Measurements from ENCODE around the gene MESD.

The MESD gene

DNA sequence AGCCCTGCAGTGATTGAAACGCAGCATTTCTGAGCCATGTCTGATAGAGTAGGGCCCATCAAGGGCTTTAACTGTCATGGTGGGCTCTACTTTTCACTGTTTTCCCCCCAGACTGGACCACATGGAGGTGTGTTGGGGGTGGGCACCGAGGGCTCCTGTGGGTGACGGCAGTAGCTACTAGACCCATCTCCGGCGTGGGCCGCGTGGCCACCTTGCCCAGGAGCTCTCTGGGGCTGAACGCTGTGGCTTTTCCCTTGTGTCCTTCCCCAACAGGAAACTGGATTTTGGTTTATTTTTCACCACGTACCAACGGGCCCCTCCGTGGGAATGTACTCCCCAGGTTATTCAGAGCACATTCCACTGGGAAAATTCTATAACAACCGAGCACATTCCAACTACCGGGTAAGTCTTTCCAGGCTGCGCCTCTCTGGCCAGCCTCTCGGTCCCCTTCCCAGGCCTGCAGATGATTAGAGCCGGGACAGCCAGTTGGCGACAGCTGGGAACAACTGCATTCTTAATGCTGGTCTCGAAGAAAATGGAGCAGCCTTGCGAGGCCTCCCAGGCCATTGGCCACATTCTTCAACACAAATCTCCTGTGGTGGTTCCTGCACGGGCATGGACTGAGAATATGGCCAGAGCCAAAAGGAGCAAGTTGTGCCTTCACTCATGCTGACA, 67.7 kb downstream of the MESD start:
- DNase-seq (ENCODE audit: low read depth): no peak
- no peak overlapping the region for H3K4me3 ChIP-seq (ENCODE audit: control insufficient read depth, low read depth, low read length)
- TF ChIP-seq, protein P1, sequence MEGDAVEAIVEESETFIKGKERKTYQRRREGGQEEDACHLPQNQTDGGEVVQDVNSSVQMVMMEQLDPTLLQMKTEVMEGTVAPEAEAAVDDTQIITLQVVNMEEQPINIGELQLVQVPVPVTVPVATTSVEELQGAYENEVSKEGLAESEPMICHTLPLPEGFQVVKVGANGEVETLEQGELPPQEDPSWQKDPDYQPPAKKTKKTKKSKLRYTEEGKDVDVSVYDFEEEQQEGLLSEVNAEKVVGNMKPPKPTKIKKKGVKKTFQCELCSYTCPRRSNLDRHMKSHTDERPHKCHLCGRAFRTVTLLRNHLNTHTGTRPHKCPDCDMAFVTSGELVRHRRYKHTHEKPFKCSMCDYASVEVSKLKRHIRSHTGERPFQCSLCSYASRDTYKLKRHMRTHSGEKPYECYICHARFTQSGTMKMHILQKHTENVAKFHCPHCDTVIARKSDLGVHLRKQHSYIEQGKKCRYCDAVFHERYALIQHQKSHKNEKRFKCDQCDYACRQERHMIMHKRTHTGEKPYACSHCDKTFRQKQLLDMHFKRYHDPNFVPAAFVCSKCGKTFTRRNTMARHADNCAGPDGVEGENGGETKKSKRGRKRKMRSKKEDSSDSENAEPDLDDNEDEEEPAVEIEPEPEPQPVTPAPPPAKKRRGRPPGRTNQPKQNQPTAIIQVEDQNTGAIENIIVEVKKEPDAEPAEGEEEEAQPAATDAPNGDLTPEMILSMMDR (IDR thresholded peaks at IDR 0.05; ENCODE audit: control insufficient read depth, insufficient read depth, low read depth, low read length, missing control alignments): no peak

DNA sequence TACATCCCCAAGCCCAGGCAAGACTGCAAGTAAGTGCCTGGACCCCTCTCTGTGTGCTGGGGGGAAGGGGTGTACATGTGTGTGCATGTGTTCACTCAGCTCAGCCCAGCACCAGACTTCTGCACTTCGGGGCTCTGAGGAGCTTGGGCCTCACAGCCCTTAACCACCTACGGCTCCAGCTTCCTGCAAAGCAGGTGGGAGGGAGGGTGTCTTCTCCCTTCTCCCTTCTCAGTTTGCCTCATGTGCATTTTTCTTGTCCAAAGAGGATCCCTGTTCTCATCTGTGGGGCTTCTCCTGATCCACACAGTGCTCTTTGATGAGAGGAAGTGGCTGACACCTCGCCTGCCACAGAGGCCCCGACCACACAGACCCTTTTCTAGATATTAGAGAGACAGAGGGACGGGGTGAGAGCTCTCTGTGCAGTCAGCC, 69.3 kb downstream of the MESD start:
- no peak overlapping the region for H3K4me3 ChIP-seq (ENCODE audit: control insufficient read depth, low read depth, low read length)
- TF ChIP-seq, protein P1 (IDR thresholded peaks at IDR 0.05; ENCODE audit: control insufficient read depth, insufficient read depth, low read depth, low read length, missing control alignments): no peak
- no peak for DNase-seq (ENCODE audit: low read depth)

DNA sequence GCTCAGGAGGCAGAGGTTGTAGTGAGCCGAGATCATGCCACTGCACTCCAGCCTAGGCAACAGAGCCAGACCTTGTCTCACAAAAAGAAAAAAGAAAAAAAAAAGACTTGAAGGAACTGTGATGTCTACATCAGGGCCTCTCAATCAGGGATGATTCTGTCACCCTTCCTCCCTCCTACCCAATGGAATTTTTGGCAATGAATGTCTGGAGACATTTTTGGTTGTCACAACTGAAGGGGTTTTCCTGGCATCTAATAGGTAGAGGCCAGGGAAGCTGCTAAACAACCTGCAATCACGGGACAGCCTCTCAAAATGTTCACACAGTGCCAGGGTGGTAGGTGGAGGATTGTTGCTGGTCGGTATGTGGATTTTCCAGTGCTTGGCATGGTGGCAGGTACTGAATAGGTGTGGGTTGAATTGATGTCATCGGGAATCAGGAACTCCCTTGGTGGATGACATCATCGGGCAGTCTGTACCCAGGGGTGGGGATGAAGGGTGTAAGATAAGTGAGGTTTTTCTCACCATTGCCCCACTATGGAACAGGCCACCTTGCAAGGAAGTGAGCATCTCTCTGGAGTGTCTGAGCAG, 71.3 kb downstream of the MESD start:
- H3K4me3 ChIP-seq (ENCODE audit: control insufficient read depth, low read depth, low read length): no peak overlapping the region
- TF ChIP-seq, protein P1 (IDR thresholded peaks at IDR 0.05; ENCODE audit: control insufficient read depth, insufficient read depth, low read depth, low read length, missing control alignments): no peak
- DNase-seq (ENCODE audit: low read depth): no peak

DNA sequence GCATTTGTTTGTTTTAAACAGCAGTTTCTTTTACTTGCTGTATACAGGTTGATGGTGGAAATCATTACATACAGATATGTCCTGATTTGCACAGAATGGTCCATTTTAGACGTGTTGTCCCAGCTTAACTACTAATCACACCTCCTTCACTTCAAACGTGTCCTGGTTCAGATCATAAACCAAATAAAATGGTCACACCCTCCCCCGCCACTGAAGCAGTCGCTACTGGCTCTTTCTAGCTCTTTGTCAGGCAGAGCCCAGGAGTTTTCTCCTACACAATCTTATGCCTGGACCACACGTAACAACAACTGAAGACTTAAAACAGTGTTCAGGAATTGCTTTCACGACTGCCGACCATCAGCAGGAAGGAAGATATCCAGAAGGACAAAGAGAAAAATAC, 73.6 kb downstream of the MESD start:
- no peak overlapping the region for H3K4me3 ChIP-seq (ENCODE audit: control insufficient read depth, low read depth, low read length)
- DNase-seq (ENCODE audit: low read depth): no peak
- TF ChIP-seq, protein P1 (IDR thresholded peaks at IDR 0.05; ENCODE audit: control insufficient read depth, insufficient read depth, low read depth, low read length, missing control alignments): no peak

DNA sequence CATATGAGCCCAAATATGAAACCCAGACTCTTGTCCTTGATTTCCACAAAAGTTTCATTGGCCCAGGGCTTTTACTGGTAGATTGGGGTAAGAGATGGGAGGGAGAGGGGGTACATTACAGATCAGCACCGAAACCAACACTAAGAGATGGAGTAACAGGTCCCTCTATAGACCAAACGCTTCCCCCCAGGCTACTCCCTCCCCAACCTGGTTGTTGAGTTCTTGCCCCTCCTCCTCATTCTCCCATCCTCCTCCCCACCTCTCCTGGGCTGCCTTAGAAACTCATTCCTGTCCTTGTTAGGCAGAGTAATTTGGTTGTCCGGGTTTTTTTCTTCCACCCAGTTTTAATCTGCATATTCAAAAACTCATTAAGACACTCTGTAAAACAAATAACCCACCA, 74.1 kb downstream of the MESD start:
- no peak for DNase-seq (ENCODE audit: low read depth)
- TF ChIP-seq, protein P1 (IDR thresholded peaks at IDR 0.05; ENCODE audit: control insufficient read depth, insufficient read depth, low read depth, low read length, missing control alignments): no peak
- H3K4me3 ChIP-seq (ENCODE audit: control insufficient read depth, low read depth, low read length): no peak overlapping the region

DNA sequence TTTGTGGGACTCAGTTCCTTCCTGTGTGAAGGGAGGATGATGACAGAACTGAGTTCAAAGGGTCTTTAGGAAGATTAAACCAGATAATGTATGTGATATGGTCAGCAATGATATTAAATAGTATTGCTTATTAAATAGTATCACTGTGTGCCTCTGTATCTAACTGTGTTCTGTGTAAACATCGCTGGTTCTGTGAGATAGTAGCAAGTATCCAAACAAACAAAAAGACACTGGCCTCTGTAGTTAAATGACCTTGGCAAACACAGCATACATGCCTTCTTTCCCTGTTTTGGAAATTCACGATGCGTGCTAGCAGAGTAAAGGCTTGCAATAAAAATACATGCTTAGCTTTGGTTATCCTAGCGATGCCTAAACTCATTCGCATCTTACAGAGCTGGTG, 76.1 kb downstream of the MESD start:
- TF ChIP-seq, protein P1 (IDR thresholded peaks at IDR 0.05; ENCODE audit: control insufficient read depth, insufficient read depth, low read depth, low read length, missing control alignments): no peak
- no peak for DNase-seq (ENCODE audit: low read depth)
- no peak overlapping the region for H3K4me3 ChIP-seq (ENCODE audit: control insufficient read depth, low read depth, low read length)
